GM12873 (cell line): ENCODE data around the gene PDCD7.

Source experiments
- TF ChIP-seq, protein P1 (sequence below): IDR thresholded peaks from 2 replicates; pipeline ENCODE4 v1.5.1; 2012; ENCODE audit warnings: low read depth, mild to moderate bottlenecking, moderate library complexity, low read length, control low read depth; ENCODE audit not compliant: insufficient read depth; ENCODE audit errors: missing control alignments

Gene PDCD7

DNA sequence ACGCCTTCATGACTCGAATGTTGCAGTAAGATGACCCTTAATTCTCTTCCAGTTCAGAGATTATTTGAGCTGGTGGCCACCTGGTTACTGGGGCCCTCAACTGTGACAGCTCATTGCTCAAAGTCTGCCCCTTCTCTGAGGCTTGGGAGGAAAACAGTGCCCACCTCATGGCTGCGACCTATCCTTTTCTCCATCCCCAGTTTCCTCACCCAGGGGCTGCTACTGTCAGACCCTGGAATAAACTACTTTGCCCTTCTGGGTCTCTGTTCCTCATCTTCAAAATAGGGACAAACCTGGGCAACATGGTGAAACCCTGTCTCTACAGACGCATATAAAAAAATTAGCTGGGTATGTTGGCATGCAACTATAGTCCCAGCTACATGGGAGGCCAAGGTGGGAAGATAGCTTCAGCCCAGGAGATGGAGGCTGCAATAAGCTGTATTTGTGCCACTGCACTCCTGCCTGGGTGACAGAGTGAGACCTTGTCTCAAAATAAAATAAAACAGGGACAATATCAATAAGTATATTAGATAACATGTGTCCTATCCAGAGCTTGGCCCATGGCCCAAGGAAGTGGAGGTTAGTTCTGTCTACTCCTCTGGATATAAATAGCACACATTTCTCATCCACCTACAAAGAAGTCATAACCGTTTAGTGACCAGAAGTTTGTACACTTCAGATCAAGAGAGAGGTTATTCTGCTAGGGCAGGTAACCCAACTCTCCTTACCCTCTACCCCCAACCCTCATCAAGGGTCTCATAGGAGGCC is 63.6 kb downstream of the PDCD7 start:
- TF ChIP-seq, protein P1, sequence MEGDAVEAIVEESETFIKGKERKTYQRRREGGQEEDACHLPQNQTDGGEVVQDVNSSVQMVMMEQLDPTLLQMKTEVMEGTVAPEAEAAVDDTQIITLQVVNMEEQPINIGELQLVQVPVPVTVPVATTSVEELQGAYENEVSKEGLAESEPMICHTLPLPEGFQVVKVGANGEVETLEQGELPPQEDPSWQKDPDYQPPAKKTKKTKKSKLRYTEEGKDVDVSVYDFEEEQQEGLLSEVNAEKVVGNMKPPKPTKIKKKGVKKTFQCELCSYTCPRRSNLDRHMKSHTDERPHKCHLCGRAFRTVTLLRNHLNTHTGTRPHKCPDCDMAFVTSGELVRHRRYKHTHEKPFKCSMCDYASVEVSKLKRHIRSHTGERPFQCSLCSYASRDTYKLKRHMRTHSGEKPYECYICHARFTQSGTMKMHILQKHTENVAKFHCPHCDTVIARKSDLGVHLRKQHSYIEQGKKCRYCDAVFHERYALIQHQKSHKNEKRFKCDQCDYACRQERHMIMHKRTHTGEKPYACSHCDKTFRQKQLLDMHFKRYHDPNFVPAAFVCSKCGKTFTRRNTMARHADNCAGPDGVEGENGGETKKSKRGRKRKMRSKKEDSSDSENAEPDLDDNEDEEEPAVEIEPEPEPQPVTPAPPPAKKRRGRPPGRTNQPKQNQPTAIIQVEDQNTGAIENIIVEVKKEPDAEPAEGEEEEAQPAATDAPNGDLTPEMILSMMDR = no peak

DNA sequence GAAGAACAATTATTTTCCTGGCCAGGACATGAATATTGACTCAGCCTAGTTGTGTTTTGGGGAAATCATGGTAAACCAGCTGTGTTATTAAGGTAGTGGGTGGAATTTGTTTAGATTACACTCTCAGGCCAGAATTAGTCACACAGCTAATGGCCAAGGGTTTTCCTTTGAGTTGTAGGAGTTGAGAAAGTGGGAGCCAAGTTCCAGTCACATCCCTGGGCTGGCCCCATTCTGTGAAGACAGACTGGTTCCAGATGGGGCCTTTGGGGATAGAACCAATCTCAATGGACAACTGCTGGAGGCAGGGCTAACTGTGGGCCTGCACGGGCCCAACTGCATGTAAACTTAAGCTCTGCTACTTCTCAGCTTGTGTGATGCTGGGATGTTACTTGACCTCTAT is 64.4 kb downstream of the PDCD7 start:
- TF ChIP-seq, protein P1 = no peak

DNA sequence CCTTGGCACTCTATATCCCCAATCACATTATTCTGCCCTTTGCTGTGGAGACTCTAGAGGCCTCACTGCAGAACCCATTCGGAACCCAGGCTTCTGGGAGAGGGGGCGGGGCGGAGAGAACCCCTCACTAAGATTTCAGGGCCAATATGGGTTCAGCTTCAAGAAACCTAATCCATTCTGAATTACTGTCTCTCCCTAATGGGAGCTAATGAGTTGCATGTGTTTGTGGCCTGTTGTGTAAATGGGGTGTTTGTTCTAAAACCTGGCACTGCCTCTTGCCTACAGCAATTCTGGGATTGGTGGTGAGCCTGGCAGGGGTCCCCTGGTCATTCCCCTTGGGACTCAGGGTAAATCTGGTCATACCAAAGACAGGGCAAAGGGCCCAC is 65.2 kb downstream of the PDCD7 start:
- TF ChIP-seq, protein P1 = no peak

DNA sequence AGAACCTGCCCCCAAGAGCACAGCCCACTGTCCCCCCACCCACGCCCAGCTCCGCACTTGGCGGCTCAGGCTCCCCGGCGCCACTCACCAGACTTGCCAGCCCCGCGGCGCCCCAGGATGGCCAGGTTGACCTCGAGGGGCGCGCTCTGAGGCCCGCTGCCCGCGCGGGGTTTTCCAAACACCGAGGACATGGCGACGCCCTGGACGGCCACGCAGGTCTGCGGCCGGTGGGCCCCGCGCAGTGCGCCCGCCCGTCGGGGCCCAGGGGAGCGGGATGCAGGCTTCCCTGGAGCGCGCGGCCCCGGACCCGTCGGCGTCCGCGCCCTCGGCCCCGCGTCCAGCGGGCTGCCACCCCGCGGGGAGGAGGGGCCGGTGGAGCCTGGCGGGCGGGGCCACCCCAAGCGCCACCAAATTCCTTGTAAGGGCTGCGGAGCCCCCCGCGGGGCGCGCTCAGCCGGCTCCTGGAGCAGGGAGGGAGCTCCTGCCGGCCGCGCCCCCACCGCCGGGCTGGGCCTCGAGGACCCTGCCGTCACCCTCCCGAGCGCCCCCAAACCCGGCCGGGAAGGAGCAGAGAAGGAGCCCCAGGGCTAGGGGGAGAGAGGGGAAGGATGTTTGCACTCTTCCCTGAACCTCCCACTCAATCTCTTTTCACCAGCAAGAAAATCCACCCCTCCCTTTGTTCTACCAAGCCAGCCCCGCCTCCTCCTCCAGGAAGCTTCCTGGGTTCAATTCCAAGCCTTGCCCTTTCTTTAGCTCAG is 65.8 kb downstream of the PDCD7 start, which contains the start of gene RASL12:
Gene RASL12 (minus strand): TSS at position 347 of the 758 bp plus-strand sequence. CDS start 156 bp downstream, at position 191.
- TF ChIP-seq, protein P1 = no peak
